Activated gamma-delta T cell (primary cell): ENCODE measurements around the gene SLC35F4.

Source experiments
- DNase-seq: peaks from one replicate; lab custom pipeline; 2025; lab: John Stamatoyannopoulos, UW

Gene SLC35F4

DNA sequence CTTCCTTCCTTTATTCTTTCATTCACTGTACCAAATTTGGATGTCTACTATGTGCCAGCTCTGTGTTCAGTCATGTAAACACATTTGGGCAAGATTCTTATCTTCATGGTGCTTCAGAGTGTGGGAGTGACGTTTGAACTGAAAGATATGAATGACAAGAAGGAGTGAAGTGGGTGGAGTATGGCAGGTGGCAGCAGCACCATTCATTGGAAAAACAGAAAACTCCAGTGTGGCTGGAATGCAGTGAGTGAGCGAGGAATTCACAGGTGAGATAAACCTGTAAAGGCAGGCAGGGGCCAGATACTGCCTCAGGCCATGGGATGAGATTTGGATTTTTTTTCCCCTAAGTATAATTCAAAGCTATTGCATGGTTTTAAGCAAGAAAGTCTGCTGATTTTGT, 231.6 kb downstream of the SLC35F4 start:
- no peak for DNase-seq

DNA sequence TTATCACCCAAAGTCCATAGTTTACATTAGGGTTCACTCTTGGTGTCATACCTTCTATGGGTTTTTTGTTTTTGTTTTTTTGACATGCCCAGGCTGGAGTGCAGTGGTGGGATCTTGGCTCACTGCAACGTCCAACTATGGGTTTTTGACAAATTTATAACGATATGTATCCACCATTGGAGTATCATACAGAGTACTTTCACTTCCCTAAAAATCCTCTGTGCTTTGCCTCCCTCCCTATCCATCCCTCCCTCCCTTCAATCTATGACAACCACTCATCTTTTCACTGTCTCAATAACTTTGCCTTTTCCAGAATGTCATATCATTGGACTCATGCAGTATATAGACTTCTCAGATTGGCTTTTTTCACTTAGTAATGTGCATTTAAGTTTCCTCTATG, 233.2 kb downstream of the SLC35F4 start:
- DNase-seq, result no peak

DNA sequence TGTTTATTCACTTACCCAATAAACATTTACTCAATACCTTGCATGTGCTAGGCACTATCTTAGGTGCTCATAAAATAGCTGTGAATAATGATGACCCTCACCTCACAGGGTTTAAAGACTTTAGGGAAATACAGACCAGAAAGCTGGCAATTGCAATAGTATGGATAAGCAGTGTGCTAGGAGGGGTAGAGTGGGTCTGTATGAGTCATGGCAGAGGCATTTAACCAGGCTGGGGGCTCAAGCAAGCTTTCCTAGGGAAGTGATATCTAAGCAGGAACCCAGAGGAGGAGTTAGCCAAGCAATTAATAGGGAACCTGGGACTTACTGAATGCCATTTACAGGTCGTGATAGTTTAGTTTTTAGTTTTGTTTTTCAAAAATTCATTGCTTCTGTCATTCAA, 248.4 kb downstream of the SLC35F4 start:
- DNase-seq, result no peak

DNA sequence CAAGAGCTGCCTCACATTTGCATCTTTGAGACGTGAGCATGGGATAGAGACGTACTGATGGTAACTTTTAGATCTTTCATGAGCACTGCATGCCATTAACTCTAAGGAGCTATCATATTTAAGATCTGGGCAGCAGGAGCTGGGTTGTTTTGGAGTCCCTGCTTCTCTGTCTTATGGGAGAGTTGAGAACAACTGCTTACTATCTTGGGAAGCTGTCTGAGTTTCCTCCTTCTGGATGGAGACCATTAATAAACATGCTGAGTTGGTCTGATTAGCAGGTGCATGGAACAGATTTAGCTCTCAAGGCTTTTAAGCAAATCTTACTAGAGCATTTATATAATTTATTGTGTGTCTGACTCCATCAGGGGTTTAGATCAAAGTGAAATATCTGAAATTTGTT, 252.9 kb downstream of the SLC35F4 start:
- no peak for DNase-seq

DNA sequence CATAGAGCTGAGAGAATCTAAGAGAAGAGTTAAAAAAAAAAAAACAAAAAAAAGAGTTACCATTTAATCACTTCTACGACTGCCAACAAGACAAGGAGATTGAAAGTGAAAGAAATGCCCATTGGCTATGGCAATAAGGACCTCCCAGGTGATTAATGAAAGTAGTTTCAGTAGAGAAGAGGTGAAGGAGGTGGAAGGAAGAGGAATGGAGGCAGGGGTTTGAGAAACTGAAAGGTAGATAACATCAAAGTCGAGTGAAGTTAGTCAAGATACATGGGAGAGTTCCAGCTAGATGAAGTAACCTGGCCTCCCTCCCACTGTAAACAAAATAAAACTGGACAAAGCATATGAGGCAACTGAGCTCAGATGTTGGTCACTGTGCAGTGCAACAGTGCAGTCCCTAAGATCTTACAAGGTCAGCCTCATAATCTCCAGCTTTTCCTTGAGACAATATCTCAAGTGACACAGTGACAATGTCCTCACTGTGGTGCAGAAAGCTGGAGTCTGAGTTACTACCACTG, 254.3 kb downstream of the SLC35F4 start:
- no peak for DNase-seq

DNA sequence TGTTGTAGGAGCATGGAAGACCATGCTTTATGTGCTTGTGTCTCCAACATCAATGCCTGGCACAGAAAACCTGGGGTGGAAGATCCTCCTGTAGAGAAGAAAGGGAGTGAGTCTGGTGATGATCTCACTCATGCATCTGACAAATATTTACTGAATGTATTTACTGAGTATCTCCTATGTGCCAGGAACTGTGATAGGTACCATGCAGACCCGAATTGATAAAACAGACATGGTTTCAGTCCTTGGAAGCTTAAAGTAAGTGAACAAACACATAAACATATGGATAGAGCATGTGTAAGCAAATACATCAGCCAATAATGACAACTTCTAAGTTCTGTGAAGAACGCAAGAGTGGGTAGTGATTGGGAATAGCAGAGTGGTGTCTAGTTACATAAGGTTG, 255.3 kb downstream of the SLC35F4 start:
- no peak for DNase-seq

DNA sequence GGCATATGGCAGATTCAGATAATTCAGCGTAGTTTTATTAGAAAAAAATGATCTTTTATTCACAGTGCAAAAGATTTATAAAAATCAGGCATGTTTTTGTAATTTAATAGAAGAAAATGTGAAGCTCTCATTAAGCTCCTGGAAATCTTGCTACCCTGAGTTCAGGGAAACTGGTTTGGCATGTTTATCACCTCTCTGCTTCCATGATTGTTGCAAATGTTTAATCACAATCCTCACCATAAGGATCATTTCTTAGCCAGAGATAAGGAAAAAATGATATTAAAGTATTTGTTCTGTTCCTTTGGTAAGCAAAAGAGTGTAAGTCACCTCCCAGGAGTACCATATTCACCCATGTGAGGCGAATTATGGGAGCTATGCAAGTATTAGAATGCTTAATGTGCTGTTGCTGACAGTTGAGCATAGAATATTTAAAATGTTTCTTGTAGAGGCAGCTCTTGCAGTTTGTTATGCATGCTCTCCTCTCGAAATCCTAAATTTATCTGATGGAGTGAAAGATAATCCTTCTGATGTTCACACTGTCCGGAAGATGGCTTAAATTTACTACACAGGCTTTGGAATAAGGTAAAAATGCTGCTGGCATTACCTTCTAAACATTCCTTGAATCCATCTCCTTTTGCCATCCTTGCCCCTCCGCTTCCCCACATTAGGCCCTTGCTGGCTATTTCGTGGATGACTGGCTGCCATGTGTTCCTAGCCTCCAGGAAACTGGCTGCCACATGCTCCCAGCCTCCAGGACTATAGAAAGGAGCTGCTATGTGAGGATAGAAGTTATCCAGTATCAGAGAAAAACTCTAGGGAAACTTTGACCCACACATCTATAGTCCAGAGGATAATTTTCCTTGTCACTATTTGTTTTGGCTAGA, 256.5 kb downstream of the SLC35F4 start:
- DNase-seq, result no peak

DNA sequence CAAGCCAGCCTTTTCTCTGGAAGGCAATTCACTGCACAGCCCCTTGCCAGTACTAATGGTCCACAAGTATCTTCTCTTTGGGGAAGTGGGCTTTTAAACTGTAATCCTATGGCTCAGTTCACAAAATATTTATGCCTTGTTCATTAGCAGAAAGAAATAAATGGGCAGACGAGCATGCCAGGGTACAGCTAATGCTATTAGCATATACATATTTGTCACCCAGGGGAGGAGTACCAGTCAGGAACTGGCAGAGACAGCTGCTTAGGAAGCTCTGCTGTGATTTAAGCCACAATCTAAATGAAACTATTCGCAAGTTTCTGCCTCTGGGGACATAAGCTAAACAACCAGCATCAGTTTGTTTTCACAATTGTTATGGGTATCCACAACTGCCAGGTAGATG, 258.8 kb downstream of the SLC35F4 start:
- no peak for DNase-seq

DNA sequence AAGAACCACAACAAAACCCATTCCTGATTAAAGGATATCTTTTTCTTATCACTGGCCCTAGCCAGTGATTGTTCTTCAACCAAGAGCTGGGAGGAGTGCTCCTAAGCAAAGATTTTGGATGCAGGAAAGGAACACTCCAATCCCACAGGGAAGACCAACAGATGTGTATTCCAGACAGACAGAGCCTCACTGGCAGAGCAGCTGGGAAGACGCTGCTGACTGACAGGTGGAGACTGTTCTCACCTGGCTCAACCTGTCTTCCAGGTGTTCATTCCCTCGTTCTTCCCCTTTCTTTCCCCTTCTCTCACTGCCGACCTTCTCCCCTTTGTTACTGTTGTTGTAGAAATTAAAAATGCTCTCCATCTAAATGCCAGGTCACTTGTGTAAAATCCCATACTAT, 282.5 kb downstream of the SLC35F4 start:
- DNase-seq, result no peak

DNA sequence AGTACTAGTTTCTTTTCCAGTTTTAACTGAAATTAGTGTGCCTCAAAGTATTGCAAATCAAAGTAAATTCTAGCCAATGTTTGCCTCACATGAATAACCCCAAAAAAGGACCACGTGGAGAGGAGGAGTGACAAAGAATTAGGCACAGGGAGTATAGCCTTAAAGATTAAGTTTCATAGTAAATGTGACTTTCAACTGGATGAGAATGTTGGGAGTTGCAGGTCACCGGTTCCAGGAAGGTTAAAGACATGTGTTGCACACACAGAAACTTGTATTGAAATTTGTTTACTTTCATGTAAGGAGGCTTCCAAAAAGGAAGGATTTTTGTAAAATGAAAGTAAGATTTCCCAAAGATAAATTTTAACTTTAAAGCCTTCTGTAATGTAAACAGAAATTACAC, 283.1 kb downstream of the SLC35F4 start:
- DNase-seq, result no peak

DNA sequence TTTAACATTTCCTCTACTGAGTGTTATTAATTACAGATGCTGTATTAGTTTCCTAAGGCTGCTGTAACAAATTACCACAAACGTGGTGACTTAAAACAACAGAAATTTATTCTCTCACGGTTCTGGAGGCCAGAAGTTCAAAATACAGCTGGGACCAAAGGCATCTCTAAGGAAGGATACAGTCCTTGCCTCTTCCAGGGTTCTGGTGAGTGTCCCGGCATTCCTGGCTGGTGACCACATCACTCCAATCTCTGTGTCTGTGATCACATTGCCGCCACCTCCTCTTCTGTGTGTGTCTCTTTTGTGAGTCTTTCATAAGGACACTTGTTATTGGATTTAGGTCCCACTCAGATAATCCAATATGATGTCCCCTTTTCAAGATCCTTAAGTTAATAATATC, 287.1 kb downstream of the SLC35F4 start:
- DNase-seq, result no peak

DNA sequence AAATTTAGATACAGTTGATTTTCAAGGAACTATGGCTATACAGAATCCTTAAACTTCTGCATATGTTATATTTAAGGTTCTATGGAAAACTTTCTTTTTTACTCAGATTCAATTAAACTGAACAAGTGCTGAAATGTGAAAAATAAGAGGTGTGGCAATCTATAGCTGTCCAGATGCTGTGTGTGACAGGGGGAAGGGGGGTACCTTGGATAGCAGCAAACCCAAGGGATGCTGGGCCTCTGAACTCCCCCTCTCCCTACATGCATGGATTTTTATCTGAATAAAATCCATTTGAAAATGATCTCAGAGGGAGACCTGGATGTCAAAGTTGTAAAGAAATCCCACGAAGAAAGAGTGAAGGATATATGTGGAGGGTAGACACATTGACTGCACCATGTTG, 289.4 kb downstream of the SLC35F4 start:
- DNase-seq, result no peak

DNA sequence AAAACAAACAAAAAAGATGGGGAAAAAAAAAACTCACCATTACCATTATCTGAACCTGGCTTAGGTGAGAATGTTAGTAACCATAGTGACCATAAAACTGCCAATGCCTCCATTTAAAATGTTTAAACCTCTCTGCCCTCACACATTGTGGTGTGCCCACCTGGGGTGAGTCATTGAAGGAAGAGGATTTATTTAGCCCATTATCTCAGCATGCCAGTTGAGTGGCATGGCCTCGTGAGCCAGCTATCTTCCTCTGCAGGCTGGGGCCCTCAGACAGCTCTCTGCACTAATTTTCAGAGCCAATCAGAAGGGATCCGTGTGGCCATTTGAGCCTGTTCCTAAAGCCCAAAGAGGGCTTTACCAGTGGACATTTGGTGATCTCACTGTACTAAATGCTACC, 290.4 kb downstream of the SLC35F4 start:
- DNase-seq, result no peak

DNA sequence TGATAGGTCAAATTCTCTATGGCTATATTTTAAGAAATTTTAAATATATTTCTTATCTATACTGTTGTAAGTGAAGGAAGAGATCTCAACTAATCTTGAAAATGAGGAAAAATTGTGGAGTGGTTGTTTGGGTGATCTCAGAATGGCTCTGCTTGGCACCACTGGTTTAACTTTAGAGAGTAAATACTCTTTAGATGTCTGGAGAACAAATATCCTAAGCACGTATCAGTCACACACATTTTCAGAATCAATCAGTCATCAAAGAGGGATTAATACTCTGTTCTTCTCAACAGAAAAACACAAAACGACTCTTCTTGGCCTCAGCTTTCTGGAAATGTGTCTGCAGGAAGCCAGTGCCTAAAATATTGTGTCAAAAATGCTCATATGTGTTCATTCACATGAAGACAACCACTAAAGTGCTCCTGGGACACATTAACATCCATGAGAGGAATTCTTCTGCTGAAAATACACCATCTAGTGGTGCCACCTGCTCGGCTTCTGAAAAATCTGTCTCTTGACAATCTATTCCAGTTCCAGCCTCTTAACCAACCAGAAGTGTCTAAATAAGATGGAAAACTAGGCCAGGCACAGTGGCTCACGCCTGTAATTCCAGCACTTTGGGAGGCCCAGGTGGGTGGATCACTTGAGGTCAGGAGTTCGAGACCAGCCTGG, 291.1 kb downstream of the SLC35F4 start:
- DNase-seq, result no peak

DNA sequence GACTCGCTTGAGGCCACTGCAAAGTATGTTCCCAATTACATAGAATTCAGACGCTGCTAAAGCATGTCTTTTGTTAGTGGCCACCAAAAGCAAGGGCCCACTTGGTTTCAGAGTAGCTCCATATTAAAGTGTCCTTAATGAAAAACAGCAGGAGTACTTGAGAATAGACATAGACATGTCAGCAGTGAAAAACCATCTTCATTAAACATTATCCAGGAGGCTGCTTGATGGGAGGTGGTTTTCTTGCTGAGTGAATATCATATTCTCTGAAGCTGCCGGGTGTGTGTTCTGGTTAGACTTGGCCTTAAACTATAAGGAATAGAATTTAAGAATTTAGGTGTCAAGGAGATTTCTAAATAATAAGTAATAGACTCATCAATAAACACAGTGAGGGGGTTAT, 292.7 kb downstream of the SLC35F4 start:
- DNase-seq, result no peak

DNA sequence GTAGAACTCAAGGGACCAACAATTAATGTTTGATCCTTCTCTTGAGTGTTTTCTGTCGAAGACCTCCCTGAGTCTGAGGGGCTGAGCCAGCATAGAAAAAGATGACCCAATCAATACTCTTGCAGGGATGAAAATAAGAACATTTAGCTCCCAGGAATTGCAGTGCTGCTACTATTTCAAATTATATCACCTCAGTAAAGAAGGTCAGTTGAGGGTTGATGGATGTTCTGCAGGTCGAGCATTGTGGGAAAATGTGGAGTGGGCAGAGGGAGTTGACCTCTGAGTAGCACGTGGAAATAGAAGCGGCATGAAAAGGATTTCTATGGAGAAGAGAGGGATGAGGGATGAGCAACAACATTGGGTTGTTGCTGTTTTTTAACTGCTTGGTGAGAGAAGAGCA, 297.3 kb downstream of the SLC35F4 start:
- no peak for DNase-seq

DNA sequence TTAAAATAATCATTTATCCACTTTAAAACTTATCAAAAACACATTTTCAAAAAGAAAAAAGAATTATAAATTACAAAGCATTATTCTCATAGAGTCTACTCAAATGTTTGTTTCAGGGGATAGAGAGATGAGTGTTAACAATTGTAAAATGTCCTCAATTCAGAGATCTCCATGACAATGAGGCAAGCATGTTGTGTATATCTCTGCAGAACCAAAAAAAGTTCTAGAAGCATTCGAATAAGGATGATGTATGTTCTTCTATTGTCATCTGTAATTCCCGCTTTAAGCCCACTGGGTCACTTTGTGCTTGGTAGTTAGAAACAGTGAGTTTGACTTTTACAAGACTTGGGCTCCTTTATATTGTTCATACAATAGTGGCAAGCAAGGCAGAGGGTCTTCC, 298.7 kb downstream of the SLC35F4 start:
- DNase-seq, result no peak

DNA sequence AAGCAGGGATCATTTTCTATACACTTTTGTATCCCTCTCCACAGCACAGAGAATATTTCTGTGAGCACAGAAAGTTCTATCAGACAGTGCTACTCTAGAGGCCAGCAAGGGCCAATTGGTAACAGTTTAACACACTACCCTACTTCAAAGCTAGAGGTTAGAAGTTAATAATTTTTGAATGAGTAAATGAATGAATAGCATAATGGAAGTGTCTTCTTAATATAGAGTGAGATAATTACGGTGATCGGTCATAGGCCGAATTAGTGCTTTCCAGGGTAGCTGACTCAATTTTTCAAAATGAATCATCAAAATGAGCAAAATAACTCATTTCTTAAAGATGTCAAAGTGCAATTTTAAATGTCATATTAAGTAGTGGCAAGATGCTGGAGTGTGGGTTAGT, 305.2 kb downstream of the SLC35F4 start:
- DNase-seq, result no peak

DNA sequence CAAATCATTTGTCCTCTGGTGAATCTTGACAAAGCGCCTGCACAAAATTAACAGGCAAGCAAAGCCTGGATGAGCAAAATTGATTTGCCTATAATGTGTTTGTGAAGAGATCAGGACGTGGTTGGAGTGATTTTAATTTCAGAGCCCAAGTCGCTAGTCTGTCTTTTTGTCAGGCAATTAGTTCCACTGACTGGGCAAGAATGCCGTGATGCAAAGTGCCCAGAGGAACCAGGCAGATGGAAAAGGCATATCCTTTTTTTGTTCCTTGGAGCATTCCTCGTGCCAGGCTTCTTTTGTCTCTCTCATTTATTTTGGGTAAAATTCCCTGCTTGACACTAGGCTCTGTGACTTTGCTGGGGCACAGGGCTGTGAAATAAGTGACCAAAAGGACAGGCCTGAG, 306.3 kb downstream of the SLC35F4 start:
- DNase-seq, result no peak

DNA sequence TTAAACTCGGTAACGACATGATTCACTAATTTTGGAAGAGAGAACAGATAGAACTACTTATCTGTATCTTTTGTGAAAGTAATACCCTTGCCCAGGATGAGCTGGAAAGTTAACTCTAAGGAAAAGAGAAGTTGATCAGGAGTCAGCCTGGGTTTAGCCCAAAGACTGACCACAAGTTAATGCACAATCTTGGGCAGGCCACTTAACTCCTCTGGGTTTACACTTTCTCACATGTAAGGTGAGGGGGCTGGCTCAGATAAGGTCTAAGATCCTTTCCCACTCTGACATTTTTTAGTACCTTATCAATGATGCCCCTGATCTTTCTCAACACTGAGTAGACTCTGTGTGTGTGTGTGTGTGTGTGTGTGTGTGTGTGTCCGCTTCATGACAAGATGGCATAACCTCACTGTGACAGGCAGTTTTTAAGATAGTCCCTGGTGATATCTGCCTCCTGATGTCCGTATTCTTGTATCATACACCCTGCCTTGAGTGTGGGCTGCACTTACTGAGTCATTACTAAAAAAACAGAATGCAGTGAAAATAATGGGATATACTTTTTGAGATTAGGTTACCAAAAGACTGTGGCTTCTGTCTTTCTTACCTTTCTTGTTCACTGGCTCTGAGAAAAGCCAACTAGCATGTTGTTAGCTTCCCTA, 316.0 kb downstream of the SLC35F4 start:
- no peak for DNase-seq

DNA sequence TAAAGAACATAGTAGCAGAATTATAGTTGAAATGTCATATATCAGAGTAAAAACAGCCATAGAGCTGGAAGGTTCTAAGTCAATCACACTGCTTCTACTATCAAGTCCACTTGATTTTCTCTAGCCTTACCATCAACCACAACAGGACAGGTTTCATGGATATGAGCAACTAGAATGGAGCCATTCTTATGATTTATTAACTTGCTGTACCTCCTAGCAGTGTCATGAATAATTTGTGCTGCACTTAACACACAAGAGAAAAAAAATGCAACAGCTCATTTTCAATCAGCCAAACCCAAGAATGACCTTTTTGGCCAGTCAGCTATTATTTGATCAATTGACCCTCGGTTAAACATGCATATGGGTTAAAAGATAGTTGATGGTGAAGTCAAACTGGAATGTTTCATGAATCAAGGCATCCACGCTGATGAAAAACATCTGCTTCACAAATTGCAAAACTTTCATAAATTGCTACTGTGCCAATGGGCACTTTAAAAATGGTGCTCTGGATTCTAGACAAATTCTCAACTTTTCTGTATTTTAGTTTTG, 316.8 kb downstream of the SLC35F4 start:
- DNase-seq, result no peak

DNA sequence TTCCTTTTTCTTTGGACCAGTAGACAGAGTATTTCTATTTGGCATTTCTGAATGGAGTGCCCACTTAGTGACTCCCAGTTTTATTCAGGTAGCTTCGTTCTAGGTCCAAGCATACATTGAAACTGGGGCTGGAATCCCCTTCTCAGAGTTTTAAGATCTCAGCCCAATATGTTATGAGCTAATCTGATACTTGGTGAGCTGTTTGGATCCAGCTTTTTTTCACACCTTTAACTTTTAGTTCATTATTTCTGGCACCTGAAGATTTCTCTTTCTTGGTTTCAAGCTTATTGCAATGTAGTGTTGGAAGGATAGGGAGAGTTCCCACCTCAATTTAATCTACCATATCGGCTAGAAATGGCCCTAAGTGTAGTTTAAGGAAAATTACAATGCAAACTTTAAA, 318.8 kb downstream of the SLC35F4 start:
- DNase-seq, result no peak

DNA sequence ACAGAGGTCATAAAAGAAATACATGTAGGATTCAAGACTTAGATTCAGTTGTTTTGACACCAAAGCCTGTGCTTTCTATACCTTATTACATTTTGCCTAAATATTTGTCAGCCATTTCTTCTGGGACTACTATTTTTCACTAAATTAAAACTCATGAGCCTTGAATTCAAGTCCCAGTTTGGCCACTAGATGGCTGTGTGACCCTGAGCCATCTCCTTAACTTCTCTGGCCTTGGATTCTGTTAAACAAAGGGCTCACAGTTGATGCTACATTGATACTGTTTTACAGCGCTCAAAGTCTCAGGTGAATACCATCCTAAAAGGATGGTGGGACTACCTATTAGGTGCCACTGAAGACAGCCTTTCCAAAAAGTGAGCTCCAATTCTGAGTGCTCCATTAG, 332.7 kb downstream of the SLC35F4 start:
- DNase-seq, result no peak
